Measurements from ENCODE around the gene PPP2CA. TPM values are rescaled to one million over a fixed set of nuclear protein-coding genes. Genes with fewer than 3 reads are reported as not detected.

Gene PPP2CA
- total RNA-seq, 1 experiment from 2014 or later: 178 TPM

DNA sequence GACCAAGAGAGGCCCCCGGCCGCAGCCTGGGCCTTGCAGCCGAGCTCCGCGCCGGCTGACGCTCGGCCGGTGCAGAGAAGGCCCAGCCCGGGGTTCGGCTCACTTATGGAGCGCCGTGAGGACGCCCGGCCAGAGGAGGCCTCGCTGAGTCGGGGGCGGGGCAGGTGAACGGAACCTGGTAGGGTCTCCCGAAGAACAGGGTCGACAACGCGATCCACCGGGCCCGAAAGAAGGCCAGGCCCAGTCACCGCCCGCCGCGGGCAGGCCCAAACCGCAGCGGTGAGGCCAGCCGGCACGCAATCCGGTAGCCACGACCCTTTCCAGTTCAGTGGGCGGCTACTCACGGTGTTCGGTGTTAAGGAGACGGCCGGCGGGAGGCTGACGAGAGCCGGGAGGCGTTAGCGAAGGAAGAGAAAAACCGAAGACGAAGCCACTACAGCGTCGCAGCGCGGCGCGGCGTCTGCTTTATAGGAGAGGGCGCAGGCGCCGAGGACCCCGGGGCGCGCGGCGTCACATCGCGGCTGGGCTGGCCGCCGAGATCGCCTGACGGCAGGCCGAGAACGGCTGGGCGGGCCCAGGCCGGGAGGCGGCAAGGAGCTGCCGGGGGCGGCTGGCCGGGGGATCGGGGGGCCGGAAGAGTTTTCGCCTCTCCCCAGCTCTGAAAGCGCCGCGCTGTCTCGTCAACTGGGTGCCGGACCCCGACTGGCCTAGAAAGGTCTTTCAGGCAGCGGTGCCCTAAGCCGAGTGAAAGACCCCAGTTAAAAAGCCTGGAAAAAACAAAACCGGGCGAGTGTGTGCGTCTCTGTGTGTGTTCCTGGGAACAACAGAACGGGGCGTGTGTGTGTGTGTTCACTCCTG is 49.1 kb downstream of the PPP2CA start, which contains the start of gene SKP1 (continued):
- TF ChIP-seq GRHL2 (CRISPR knock-in tag; IDR thresholded peaks at IDR 0.05; ENCODE audit: insufficient replicate concordance, severe bottlenecking) (no peak), ZNF396 (CRISPR knock-in tag; IDR thresholded peaks at IDR 0.05; ENCODE audit: borderline replicate concordance) (no peak), GTF2I (CRISPR knock-in tag; conservative IDR thresholded peaks at IDR 0.05) (no peak), NR2C2 (CRISPR knock-in tag; IDR thresholded peaks at IDR 0.05) (no peak), ATF1 (CRISPR knock-in tag; IDR thresholded peaks at IDR 0.05) (peak; percentile 82; the same call in 1 of the 2 replicates), JAZF1 (CRISPR knock-in tag; IDR thresholded peaks at IDR 0.05) (no peak), STAT6 (CRISPR knock-in tag; conservative IDR thresholded peaks at IDR 0.05; ENCODE audit: low read depth) (no peak), ESRRA (CRISPR knock-in tag; IDR thresholded peaks at IDR 0.05; ENCODE audit: borderline replicate concordance) (peak; percentile 55; the same call in 1 of the 2 replicates), ZNF512 (CRISPR knock-in tag; IDR thresholded peaks at IDR 0.05; ENCODE audit: borderline replicate concordance) (no peak), USF1 (CRISPR knock-in tag; IDR thresholded peaks at IDR 0.05) (no peak), NFE2L1 (CRISPR knock-in tag; IDR thresholded peaks at IDR 0.05) (no peak), ATF3 (CRISPR knock-in tag; conservative IDR thresholded peaks at IDR 0.05) (no peak), GABPB1 (CRISPR knock-in tag; IDR thresholded peaks at IDR 0.05) (peak; percentile 47), E2F5 (CRISPR knock-in tag; IDR thresholded peaks at IDR 0.05) (0 out of 2 replicates have a peak, but pooled peaks have one; percentile 35), CBFB (CRISPR knock-in tag; IDR thresholded peaks at IDR 0.05; ENCODE audit: low read depth) (0 out of 2 replicates have a peak, but pooled peaks have one; percentile 76), ATF6 (CRISPR knock-in tag; IDR thresholded peaks at IDR 0.05) (no peak)
- TF ChIP-seq, protein P1, sequence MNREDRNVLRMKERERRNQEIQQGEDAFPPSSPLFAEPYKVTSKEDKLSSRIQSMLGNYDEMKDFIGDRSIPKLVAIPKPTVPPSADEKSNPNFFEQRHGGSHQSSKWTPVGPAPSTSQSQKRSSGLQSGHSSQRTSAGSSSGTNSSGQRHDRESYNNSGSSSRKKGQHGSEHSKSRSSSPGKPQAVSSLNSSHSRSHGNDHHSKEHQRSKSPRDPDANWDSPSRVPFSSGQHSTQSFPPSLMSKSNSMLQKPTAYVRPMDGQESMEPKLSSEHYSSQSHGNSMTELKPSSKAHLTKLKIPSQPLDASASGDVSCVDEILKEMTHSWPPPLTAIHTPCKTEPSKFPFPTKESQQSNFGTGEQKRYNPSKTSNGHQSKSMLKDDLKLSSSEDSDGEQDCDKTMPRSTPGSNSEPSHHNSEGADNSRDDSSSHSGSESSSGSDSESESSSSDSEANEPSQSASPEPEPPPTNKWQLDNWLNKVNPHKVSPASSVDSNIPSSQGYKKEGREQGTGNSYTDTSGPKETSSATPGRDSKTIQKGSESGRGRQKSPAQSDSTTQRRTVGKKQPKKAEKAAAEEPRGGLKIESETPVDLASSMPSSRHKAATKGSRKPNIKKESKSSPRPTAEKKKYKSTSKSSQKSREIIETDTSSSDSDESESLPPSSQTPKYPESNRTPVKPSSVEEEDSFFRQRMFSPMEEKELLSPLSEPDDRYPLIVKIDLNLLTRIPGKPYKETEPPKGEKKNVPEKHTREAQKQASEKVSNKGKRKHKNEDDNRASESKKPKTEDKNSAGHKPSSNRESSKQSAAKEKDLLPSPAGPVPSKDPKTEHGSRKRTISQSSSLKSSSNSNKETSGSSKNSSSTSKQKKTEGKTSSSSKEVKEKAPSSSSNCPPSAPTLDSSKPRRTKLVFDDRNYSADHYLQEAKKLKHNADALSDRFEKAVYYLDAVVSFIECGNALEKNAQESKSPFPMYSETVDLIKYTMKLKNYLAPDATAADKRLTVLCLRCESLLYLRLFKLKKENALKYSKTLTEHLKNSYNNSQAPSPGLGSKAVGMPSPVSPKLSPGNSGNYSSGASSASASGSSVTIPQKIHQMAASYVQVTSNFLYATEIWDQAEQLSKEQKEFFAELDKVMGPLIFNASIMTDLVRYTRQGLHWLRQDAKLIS (CRISPR knock-in tag; IDR thresholded peaks at IDR 0.05; ENCODE audit: borderline replicate concordance): no peak
- TF ChIP-seq, protein P2, sequence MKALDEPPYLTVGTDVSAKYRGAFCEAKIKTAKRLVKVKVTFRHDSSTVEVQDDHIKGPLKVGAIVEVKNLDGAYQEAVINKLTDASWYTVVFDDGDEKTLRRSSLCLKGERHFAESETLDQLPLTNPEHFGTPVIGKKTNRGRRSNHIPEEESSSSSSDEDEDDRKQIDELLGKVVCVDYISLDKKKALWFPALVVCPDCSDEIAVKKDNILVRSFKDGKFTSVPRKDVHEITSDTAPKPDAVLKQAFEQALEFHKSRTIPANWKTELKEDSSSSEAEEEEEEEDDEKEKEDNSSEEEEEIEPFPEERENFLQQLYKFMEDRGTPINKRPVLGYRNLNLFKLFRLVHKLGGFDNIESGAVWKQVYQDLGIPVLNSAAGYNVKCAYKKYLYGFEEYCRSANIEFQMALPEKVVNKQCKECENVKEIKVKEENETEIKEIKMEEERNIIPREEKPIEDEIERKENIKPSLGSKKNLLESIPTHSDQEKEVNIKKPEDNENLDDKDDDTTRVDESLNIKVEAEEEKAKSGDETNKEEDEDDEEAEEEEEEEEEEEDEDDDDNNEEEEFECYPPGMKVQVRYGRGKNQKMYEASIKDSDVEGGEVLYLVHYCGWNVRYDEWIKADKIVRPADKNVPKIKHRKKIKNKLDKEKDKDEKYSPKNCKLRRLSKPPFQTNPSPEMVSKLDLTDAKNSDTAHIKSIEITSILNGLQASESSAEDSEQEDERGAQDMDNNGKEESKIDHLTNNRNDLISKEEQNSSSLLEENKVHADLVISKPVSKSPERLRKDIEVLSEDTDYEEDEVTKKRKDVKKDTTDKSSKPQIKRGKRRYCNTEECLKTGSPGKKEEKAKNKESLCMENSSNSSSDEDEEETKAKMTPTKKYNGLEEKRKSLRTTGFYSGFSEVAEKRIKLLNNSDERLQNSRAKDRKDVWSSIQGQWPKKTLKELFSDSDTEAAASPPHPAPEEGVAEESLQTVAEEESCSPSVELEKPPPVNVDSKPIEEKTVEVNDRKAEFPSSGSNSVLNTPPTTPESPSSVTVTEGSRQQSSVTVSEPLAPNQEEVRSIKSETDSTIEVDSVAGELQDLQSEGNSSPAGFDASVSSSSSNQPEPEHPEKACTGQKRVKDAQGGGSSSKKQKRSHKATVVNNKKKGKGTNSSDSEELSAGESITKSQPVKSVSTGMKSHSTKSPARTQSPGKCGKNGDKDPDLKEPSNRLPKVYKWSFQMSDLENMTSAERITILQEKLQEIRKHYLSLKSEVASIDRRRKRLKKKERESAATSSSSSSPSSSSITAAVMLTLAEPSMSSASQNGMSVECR (CRISPR knock-in tag; IDR thresholded peaks at IDR 0.05; ENCODE audit: borderline replicate concordance): peak; percentile 93

Measured in WTC11 (cell line).